ENCODE data around the gene NGB. TPM values are rescaled to one million over a fixed set of nuclear protein-coding genes. Genes with fewer than 3 reads are reported as not detected.

The NGB gene
- total and polyA plus RNA-seq, 2 donors (not counting 3 experiments of a cell fraction or from before 2014, with no cell fraction given): not detected

DNA sequence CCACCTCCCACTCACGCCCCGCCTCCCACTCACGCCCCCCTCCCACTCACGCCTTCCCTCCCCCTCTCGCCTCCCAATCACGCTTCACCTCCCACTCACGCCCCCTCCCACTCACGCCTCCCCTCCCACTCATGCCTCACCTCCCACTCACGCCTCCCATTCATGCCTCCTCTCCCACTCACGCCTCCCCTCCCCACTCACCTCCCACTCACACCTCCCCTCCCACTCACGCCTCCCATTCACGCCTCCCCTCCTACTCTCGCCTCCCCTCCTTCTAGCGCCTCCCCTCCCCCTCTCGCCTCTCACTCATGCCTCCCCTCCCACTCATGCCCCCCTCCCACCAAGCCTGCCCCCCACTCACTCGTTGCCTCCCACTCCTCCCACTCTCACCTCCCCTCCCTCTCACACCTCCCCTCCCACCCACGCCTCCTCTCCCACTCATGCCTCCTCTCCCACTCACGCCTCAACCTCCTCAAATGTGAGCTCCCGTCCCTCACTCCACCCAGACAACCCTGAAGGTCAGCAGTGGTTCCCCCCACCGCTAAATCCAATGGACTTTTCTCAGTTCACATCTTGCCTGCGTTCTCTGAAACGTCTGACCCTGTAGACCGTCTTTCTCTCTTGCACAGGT, 49.6 kb downstream of the NGB start:
- Histone ChIP-seq H3K79me2 (ENCODE audit: control insufficient read depth, insufficient read depth, low read length) (no peaks in the 10 kb centered on the region), H3K4me2 (ENCODE audit: insufficient read depth, low read length) (no peak overlapping the region), H3K4me3 (replicated peaks in 1 of 3; ENCODE audit: insufficient read depth in 1 of 3, low read depth in 1 of 3, low read length in 3 of 3) (no peak overlapping the region), H3K36me3 (ENCODE audit: control insufficient read depth in 2 of 2, extremely low read depth in 1 of 2, insufficient read depth in 2 of 2, low read length in 2 of 2) (no peaks in the 10 kb centered on the region), H3K27me3 (ENCODE audit: control insufficient read depth in 2 of 2, insufficient read depth in 2 of 2, low read length in 2 of 2) (peaks cover 0 to 2% of the 10 kb centered on the region in 2 experiments), H3K27ac (ENCODE audit: insufficient read depth, low read depth, low read length) (no peak overlapping the region), H3K4me1 (ENCODE audit: control insufficient read depth, extremely low read depth, insufficient read depth, low read length) (no peaks in the 10 kb centered on the region), H3K9ac (replicated peaks; ENCODE audit: extremely low read depth, insufficient read depth, low read length) (no peak overlapping the region), H2AFZ (ENCODE audit: low read depth, low read length) (no peak overlapping the region), H3K9me1 (replicated peaks; ENCODE audit: control insufficient read depth, extremely low read depth, insufficient read depth, low read length) (no peaks in the 10 kb centered on the region), H3K9me3 (replicated peaks; ENCODE audit: control insufficient read depth, insufficient read depth, low read length) (no peaks in the 10 kb centered on the region), H4K20me1 (replicated peaks; ENCODE audit: control insufficient read depth, extremely low read depth, insufficient read depth, low read length) (no peaks in the 10 kb centered on the region)
- no TSS peak for BruUV-seq (replicated peaks)
- no peak for TF ChIP-seq EZH2 (IDR thresholded peaks at IDR 0.05; ENCODE audit: borderline replicate concordance, low read depth, low read length, severe bottlenecking)
- TF ChIP-seq POLR2AphosphoS5 (IDR thresholded peaks at IDR 0.05; ENCODE audit: insufficient read depth, low read depth, low read length): no peak
- no peak for TF ChIP-seq JUN (IDR thresholded peaks at IDR 0.05; ENCODE audit: borderline replicate concordance, insufficient read depth, insufficient read length, low read depth)
- no peak for TF ChIP-seq FOS (IDR thresholded peaks at IDR 0.05; ENCODE audit: borderline replicate concordance, insufficient read depth, low read length)
- TF ChIP-seq, protein P1, sequence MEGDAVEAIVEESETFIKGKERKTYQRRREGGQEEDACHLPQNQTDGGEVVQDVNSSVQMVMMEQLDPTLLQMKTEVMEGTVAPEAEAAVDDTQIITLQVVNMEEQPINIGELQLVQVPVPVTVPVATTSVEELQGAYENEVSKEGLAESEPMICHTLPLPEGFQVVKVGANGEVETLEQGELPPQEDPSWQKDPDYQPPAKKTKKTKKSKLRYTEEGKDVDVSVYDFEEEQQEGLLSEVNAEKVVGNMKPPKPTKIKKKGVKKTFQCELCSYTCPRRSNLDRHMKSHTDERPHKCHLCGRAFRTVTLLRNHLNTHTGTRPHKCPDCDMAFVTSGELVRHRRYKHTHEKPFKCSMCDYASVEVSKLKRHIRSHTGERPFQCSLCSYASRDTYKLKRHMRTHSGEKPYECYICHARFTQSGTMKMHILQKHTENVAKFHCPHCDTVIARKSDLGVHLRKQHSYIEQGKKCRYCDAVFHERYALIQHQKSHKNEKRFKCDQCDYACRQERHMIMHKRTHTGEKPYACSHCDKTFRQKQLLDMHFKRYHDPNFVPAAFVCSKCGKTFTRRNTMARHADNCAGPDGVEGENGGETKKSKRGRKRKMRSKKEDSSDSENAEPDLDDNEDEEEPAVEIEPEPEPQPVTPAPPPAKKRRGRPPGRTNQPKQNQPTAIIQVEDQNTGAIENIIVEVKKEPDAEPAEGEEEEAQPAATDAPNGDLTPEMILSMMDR (IDR thresholded peaks at IDR 0.05; ENCODE audit: extremely low read depth in 1 of 2, insufficient read depth in 1 of 2, low read depth in 1 of 2, low read length in 2 of 2): no peak
- no peak for TF ChIP-seq MAX (IDR thresholded peaks at IDR 0.05; ENCODE audit: insufficient read depth, insufficient read length)
- TF ChIP-seq POLR2A (IDR thresholded peaks at IDR 0.05; ENCODE audit: low read depth, low read length): no peak
- TF ChIP-seq GATA2 (IDR thresholded peaks at IDR 0.05; ENCODE audit: insufficient read depth, insufficient read length, low read depth, low read length): no peak
- no peak for TF ChIP-seq MYC (IDR thresholded peaks at IDR 0.05; ENCODE audit: low read depth, low read length)
- intact Hi-C loops (cut with micrococcal nuclease): no loop called here
- dilution Hi-C loops (cut with MboI; ENCODE audit: extremely low pct_ligation_motif_present, low sequenced_read_pairs): no loop called here
- FAIRE-seq (no peak), DNase-seq (ENCODE audit: low read depth, low spot score) (no peak)
- CTCF ChIA-PET: no interaction called here
- POLR2A ChIA-PET: no interaction called here
